Smooth muscle cell of the pulmonary artery (primary cell): ENCODE results near the gene CCL19. TPM values are rescaled to one million over a fixed set of nuclear protein-coding genes. Genes with fewer than 3 reads are reported as not detected.

Experiments
- total RNA-seq: library from RNA; depleted of rRNA; stranded (reverse); fragments of >200 nt; gene quantifications from 2 replicates; pipeline ENCODE4 v1.2.3, GENCODE V29; 2014

The CCL19 gene
- not detected in 2 replicates for total RNA-seq

DNA sequence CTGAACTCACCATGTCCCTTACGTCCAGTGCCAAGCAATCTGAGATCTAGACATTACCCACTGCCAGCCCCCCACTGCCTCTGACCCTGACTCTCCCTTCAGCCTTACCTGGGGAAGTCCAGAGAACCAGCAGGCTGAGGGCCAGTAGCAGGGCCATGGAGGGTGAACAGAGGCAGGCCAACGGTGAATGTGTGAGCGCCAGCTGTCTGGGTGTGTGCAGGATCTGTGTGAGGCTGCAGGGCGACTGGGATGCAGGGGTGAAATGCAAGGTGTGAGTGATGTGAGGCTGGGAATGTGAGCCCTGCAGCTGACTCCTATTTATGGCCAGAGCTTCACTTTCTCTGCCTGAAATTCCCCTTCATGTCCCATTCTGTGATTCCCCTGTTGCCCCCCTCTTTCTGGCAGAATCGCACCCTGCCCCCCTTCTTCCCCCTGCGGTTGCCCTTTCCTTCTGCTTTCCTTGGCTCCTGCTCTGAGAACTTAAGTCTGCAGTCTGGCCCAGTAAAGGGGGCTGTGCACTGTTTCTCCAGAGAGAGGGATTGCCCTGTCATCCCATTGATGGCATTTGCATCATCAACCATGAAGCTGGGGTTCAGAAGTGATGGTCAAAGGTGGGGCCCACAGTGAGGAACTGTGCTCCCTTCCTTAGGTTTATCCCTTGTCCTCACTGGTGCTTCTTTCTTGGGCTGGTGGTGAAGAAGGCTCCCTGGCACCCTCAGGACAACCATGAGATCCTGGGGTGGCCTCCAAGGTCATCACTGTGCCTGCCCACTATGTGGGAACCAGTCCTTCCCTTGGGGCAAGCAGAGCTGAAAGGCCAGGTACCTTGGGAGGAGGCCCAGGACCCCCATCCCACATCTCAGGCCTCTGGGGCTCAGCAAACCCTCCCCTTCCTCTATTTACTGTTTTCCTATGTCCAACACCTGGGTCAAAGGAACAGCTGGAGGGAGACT, at the start of gene CCL19:
TSS of gene CCL19 (minus strand) at position 294 of the 953 bp plus-strand sequence. CDS start at position 157, 137 bp downstream.

DNA sequence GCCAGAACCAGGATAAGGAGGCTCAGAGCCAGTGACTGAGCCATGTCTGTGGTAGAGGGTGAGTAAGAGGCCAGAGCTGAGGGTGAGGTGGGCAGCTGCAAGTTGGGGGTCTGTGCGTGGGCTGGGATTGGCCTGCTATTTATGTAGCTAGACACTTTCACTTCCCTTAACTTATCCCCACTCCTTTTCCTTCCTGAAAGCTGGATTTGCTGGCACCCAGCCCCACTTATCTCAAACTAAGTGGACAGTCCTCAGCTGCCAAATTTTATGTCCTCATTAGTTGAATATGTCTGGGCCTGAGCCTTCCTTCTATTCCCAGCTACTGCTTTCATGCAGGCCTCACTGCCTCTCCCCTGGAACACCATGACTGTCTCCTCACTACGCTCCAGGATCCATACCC, 18.9 kb upstream of the CCL19 start, which contains the start of gene CCL21:
TSS of gene CCL21 (minus strand) at position 114 of the 400 bp plus-strand sequence. CDS start at position 44, 70 bp downstream.

DNA sequence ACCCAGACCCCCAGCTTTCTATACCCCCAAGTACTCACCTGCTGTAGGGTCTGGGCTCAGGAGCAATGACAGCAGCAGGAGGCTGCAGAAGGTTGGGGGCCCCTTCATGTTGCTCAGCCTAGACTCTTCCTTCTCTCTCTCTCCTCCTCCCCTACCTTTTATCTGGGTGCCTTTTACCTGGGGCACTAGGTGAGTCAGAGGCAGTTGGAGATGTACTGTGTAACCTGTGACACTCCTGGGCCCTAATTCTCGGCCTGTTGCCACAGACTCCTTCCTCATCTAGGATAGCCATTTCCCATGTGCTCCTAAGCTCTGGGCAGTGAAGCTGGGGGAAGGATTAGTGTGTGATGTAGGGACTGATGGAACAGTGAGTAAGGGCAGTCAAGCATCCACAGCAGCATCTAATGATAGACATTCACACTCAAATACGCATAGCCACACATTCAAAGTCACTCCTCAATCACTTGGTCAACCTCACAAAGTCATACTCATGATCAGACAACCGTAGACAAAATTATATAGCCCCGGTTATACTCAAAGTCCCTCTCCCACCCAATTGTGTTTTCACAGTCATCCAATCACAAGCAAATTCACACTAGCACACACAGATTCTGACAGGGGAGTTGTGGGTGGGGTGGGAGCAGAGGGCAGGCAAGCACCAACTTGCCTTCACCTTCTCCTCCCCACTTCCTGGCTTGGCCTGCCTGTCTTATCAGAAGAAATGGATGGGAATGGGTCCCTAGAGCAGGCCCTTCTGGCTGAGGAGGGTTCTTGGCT, 28.4 kb downstream of the CCL19 start, which contains the start of gene CCL27:
TSS of gene CCL27 (minus strand) at position 132 of the 777 bp plus-strand sequence. CDS start at position 108, 24 bp downstream.

DNA sequence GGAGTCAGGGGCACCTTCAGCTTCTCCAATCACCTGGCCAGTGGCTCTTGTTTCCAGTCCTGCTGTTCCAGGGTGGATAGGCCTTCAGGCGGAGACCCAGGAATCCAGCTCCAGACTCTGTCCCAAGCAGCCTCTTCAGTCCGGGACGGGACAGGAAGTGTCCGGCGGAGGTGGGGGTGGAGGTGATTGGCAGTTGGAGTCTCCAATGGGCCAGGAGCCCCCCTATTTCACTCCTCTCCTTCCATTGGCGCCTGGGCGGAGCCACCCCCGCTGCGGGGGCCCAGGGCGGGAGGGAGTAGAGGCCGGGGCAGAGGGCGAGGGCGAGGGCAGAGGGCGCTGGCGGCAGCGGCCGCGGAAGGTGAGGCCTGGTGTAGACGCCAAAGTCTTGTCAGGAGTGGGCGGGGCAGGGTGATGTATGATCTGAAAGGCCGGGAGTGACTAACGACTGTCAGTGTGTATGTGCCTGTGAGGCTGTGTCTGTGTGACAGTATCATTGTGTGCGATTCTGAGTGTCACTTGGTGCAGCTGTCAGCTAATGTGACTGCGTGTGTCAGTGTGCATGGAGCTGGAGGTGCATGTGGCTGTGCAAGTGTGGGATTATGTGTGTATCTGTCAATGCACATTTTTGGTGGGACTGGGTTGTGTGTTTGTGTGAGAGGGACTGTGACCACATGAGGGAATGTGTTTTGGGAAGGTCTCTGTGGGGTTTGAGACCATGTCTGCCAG, 39.0 kb downstream of the CCL19 start, which contains the start of gene IL11RA:
TSS of gene IL11RA (plus strand) at position 310 of the 726 bp plus-strand sequence. CDS start 3,033 bp downstream, outside the sequence.

DNA sequence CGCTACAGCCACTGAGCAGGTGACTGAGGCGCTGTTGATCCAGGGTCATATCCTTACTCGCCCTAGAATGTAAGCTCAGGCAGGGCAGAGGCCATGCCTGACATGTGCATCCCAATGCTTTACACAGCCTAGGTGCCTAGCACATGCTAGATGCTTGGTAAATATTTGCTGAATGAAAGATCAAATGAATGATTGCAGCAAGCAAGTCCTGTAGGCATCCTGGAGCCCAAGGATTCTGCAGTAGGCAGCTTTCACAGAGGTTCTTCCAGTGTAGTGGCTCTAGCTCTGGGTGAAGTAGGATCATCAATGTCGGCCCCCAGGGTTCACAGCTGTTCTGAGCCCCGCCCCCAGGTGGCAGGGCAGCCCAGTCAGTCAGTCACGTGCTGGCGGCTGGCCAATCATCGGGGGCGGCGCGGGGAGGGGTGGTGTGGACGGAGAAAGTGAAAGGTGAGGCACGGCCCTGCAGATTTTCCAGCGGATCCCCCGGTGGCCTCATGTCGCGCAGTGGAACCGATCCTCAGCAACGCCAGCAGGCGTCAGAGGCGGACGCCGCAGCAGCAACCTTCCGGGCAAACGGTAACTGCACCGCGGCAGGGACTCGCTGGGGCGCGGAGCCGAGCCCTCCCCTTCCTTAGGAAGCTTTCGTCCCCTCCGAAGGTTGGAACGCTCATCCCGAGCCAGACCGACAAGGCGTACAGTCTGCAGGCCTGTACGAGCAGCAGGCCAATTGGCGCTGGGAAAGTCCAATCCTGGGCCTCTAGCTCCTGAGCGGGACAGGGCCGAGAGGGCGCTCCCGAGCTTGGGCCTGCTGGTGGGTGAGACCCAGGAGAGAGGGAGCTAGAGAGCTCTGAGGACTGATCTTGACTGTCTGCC, 44.6 kb downstream of the CCL19 start, which contains the start of gene GALT:
TSS of gene GALT (plus strand) at position 465 of the 873 bp plus-strand sequence. CDS start at position 495, 30 bp downstream.

Other genes with a start within 250 kb of the CCL19 start
- gene FAM219A, start 232.7 kb downstream of the CCL19 start, total RNA-seq, result 12.5 and 21.2 TPM in 2 replicates
- 0.03 TPM in 1 of 2 replicates, not detected in the other for gene DNAI1, start 232.5 kb downstream of the CCL19 start, total RNA-seq
- 0.13 TPM in 1 of 2 replicates, not detected in the other for gene ENHO, start 168.3 kb downstream of the CCL19 start, total RNA-seq
- gene CNTFR, start 101.6 kb downstream of the CCL19 start, total RNA-seq, result 0.07 TPM in 1 of 2 replicates, not detected in the other
- gene RPP25L, start 79.2 kb downstream of the CCL19 start, total RNA-seq, result 14.6 and 15.1 TPM in 2 replicates
- gene DCTN3, start 70.8 kb downstream of the CCL19 start, total RNA-seq, result 67.4 and 102 TPM in 2 replicates
- gene ARID3C, start 62.2 kb downstream of the CCL19 start, total RNA-seq, result 0.13 and 0.36 TPM in 2 replicates
- gene SIGMAR1, start 53.5 kb downstream of the CCL19 start, total RNA-seq, result 72.6 and 108 TPM in 2 replicates
- 34.2 and 41.8 TPM in 2 replicates for gene GALT, start 44.6 kb downstream of the CCL19 start, total RNA-seq
- 14.2 and 26.6 TPM in 2 replicates for gene IL11RA, start 39.1 kb downstream of the CCL19 start, total RNA-seq
- 0.17 TPM in 1 of 2 replicates, not detected in the other for gene CCL27, start 28.6 kb downstream of the CCL19 start, total RNA-seq
- not detected in 2 replicates for gene CCL21, start 18.9 kb upstream of the CCL19 start, total RNA-seq